Hematopoietic multipotent progenitor cell treated with erythropoietin and hydrocortisone succinate and interleukin-3 and kit ligand, for 8 days (in vitro differentiated cells): ENCODE measurements around the gene CBX5.

ENCODE experiments used
- DNase-seq: peaks from one replicate; pipeline ENCODE4 v3.0.0-alpha.2; 2015

The CBX5 gene

DNA sequence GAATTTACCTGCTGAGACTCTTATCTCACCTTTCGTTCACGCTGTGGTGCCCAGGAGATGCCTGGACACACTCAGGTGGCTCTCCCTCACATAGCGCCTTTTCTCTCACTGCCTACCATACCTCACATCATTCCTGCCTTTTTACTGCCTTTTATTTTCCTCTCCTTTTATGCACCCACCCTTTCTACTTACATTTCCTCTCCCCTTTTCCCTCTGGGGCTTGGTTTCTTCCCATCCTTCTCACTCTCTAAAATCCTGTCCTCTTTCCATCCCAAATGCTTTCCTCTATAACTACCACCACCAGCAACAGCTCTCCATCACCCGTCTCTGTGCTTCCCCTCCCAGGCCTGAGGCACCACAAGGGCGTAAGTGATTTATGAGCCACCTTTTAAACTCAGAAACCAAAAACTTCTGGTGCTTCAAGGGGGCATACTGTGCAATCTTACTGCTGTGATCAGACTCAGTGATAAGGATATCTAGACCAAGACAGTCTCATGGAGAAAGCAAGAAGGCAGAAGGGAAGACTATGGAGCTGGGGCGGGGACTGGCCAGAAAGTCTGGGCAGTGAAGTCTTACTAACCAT, 58.4 kb downstream of the CBX5 start:
- DNase-seq: no peak

GRCh38 chr12:54220567-54220966, 59.4 kb downstream of the CBX5 start:
- no peak for DNase-seq

DNA sequence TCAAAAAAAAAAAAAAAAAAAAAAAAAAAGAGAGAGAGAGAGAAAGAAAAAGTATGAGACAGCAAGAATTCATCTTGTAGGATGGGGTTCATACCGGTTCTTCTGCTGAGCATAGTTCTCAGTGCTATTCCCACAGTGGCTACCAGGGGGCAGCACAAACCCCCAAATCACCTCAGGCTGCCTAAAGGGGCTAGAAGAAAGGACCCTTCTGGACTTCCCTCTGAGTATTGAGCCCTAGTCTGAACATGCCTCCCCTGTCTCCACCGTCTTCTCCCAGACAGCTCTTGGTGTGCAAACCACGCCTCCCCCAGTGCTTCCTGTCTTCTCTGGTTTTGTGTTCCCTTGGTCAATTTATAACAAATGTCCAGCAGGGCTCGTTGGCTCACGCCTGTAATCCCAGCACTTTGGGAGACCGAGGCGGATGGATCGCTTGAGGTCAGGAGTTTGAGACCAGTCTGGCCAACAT, 59.8 kb downstream of the CBX5 start:
- peak; percentile 63 for DNase-seq

GRCh38 chr12:54217774-54218241, 62.1 kb downstream of the CBX5 start:
- DNase-seq: no peak

- DNase-seq: peak; percentile 90
These were observed 62.9 kb downstream of the CBX5 start for GRCh38 chr12:54216797-54217661.

- peak; percentile 29 for DNase-seq
These were observed 63.7 kb downstream of the CBX5 start for GRCh38 chr12:54215989-54216796.

- DNase-seq: peak; percentile 94
These were observed 65.1 kb downstream of the CBX5 start for GRCh38 chr12:54214553-54215406.

DNA sequence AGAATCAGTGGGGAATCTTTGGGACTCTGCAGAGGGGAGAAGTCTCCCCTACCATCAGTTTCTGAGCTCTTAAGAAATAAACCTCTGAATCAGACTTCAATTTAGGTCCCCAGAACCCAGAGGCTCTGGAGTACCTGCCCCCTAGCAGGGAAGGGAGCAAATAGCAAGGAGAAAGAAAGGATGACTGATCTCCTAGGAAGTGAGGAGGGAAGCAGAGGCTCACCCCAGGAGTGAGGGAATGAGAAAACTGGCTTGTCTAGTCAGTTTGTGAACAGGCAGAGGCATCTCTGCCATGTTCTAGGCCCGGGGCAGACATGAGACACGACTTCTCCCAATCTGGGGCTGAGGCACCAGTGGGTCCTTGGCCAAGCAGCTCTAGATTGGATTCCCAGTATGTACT, 66.8 kb downstream of the CBX5 start:
- DNase-seq: no peak

DNA sequence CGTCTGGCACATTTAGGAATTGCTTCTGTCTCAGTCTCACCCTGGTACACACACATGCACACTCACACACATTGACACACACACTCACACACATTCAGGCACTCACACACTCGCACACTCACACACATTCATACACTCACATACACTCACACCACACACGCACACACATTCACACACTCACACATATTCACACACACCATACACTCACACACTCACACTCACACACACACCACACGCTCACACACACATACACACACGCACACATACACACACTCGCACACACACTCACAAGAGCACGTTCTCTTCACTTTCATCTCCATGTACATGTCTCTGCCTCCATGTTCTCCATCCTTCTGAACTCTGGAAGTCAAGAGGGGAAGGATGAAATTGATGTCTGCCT, 68.0 kb downstream of the CBX5 start:
- no peak for DNase-seq

GRCh38 chr12:54210400-54210790, 69.5 kb downstream of the CBX5 start:
- no peak for DNase-seq

- no peak for DNase-seq
These were observed 71.3 kb downstream of the CBX5 start for GRCh38 chr12:54208591-54208990.

DNA sequence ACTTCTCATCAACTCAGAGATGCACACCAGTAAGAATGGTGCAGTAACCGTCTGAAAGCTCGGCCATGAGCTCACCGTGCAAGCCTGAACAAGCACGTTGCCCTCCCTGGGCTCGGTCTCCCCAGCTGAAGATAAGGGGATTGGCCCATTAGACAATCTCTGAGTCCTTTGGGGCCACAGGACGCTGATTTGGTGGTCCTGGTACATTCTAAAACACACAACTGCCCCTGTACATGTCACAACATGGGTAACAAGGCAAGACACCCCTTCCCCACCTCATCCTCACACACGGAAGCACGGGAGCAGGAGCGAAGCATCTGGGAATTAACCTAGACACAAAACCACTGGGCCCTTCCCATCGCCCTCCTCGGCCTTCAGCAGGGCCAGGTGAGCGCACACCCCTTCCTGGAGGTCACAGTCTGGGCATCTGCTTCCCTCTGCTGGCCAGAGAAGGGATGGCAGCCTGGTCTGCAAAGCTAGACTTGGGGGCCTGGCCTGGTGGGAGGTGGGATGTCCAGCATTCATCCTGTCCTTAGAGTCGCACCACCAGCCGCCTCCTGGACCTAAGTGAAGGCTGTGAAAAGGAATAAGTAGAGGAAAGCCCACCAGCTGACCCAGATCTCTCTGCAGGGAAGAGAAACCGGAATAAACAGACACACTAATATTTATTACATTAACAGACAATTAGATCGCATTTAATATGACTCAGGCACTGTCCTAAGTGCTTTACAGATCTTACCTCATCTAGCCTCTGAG, 72.2 kb downstream of the CBX5 start:
- DNase-seq: peak; percentile 63

GRCh38 chr12:54206791-54207190, 73.1 kb downstream of the CBX5 start:
- DNase-seq: no peak

DNA sequence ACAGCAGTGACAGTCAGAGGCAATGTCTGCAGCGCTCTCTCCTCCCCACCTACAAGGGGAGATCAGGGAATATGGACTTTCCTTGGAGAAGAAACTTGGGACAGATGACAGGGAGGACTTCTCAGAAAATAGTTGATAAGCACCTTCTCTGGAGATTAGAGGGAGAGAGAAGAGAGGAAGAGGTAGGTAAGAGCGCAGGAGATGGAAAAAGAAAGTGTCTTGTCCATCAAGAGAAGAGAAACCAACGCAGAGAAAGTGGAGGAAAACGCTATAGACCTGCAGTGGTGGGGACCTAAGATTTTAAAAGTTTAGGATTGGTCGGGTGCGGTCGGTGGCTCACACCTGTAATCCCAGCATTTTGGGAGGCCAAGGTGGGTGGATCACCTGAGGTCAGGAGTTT, 75.6 kb downstream of the CBX5 start:
- DNase-seq: no peak

DNA sequence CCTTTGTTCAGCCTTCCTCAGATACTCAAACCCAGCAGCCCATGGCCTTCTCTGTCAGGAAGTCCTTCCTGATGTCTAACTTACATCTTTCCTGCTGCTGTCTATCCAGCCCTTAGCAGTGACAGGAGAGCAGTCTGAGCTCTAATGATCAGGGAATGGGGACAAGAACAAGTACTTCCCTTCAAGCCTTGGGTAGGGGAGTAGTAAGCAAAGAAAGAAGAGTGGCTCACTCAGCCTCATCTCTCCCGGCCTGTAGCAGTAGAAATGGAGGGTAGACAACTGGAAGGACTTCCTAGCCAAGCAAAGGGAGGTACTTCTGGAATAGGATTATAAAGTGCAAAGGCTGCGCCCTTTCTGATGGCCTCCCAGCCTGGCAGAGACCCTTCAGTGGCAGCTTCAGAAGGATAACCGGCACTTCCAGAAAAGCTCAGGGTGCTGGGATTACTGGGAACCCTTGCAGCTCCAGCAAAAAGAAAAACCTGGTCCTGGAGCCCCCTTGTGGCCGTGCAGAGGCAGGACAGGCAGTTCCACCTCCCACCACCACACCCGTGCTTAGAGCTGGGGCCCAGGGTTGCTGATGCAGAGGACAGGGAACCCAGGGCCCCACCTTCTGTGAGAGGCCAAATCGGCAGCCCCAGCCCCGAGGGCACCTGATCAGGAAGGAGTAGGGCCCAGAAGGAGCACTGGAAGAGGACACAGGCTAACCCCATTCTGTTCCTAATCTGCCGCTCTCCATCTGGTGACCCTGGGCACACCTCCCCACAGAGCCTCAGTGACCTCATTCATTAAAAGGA, 78.7 kb downstream of the CBX5 start:
- peak; percentile 65 for DNase-seq

GRCh38 chr12:54200412-54200811, 79.5 kb downstream of the CBX5 start:
- no peak for DNase-seq

GRCh38 chr12:54199917-54200316, 80.0 kb downstream of the CBX5 start:
- no peak for DNase-seq

GRCh38 chr12:54199034-54199433, 80.9 kb downstream of the CBX5 start:
- DNase-seq: no peak

- no peak for DNase-seq
These were observed 82.5 kb downstream of the CBX5 start for GRCh38 chr12:54197431-54197909.

- DNase-seq: no peak
These were observed 82.9 kb downstream of the CBX5 start for GRCh38 chr12:54197010-54197409.

GRCh38 chr12:54196396-54196795, 83.5 kb downstream of the CBX5 start:
- DNase-seq: no peak
